Measurements from ENCODE around the gene HSPB6.
"Not testable (repeated sequence)": the region's sequence is repeated elsewhere in the genome, so short reads cannot be mapped to it uniquely, and the experiment has no call there.

The HSPB6 gene

GRCh38 chr19:35731779-35732405 is 24.9 kb downstream of the HSPB6 start:
- DNase-seq (ENCODE audit: low spot score): no peak

- DNase-seq (ENCODE audit: low spot score): no peak
Measured at GRCh38 chr19:35731353-35731752, 25.5 kb downstream of the HSPB6 start.

- no peak for DNase-seq (ENCODE audit: low spot score)
Measured at GRCh38 chr19:35730326-35730725, 26.5 kb downstream of the HSPB6 start.

GRCh38 chr19:35729763-35730162 is 27.1 kb downstream of the HSPB6 start:
- no peak for DNase-seq (ENCODE audit: low spot score)

GRCh38 chr19:35729021-35729420 is 27.8 kb downstream of the HSPB6 start:
- DNase-seq (ENCODE audit: low spot score): no peak

GRCh38 chr19:35727956-35728706 is 28.7 kb downstream of the HSPB6 start:
- no peak for DNase-seq (ENCODE audit: low spot score)

- no peak for DNase-seq (ENCODE audit: low spot score)
Measured at GRCh38 chr19:35727053-35727955, 29.5 kb downstream of the HSPB6 start.

- DNase-seq (ENCODE audit: low spot score): no peak
Measured at GRCh38 chr19:35725216-35725861, 31.5 kb downstream of the HSPB6 start.

- DNase-seq (ENCODE audit: low spot score): no peak
Measured at GRCh38 chr19:35724560-35724959, 32.3 kb downstream of the HSPB6 start.

GRCh38 chr19:35724132-35724531 is 32.7 kb downstream of the HSPB6 start:
- DNase-seq (ENCODE audit: low spot score): not testable (repeated sequence)

- DNase-seq (ENCODE audit: low spot score): no peak
Measured at GRCh38 chr19:35723671-35724070, 33.2 kb downstream of the HSPB6 start.

- DNase-seq (ENCODE audit: low spot score): no peak
Measured at GRCh38 chr19:35722897-35723296, 33.9 kb downstream of the HSPB6 start.

GRCh38 chr19:35722461-35722860 is 34.4 kb downstream of the HSPB6 start:
- no peak for DNase-seq (ENCODE audit: low spot score)

- DNase-seq (ENCODE audit: low spot score): no peak
Measured at GRCh38 chr19:35721374-35721773, 35.5 kb downstream of the HSPB6 start.

- DNase-seq (ENCODE audit: low spot score): no peak
Measured at GRCh38 chr19:35720648-35721047, 36.2 kb downstream of the HSPB6 start.

GRCh38 chr19:35720163-35720524 is 36.7 kb downstream of the HSPB6 start:
- no peak for DNase-seq (ENCODE audit: low spot score)

GRCh38 chr19:35719402-35720162 is 37.2 kb downstream of the HSPB6 start:
- no peak for DNase-seq (ENCODE audit: low spot score)

- DNase-seq (ENCODE audit: low spot score): no peak
Measured at GRCh38 chr19:35718345-35719041, 38.3 kb downstream of the HSPB6 start.

GRCh38 chr19:35717665-35718344 is 39.0 kb downstream of the HSPB6 start, which contains the start of gene KMT2B:
KMT2B (plus strand) TSS chr19:35718003; CDS start chr19:35718019, 16 bp downstream.
- DNase-seq (ENCODE audit: low spot score): no peak

Data from pons (tissue), 1 donor.